Measurements from ENCODE around the gene SLC6A8.
A peak's percentile ranks its signal among the peaks of the same experiment; 100 is the strongest.

SLC6A8 gene

DNA sequence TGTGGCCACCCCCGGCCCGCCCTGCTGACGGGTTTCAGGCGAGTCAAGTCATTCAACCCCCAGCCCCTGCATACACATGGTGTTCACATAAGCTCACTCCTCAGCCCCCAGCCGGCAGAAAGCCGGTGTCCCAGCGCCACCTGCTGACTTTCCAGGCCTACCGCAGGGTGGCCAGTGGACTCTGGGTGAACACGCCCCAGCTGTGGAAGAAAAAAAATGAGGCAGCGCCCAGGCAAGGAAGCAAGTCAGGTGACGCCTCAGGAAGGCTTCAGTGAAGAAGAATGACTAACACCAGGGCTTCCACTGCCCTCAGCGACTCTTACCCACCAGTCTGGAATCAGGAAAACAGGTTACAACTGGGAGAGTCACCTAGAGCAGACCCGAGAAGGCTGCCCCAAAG is 20.7 kb downstream of the SLC6A8 start:
- TF ChIP-seq EGR1 (IDR thresholded peaks at IDR 0.05): no peak
- TF ChIP-seq USF1 (IDR thresholded peaks at IDR 0.05): peak; percentile 72
- TF ChIP-seq CEBPB (IDR thresholded peaks at IDR 0.05): no peak
- TF ChIP-seq RAD21 (IDR thresholded peaks at IDR 0.05; ENCODE audit: low read depth): peak; percentile 66
- no peak for TF ChIP-seq EP300 (IDR thresholded peaks at IDR 0.05; ENCODE audit: borderline replicate concordance)
- no peak for TF ChIP-seq ZBTB7A (IDR thresholded peaks at IDR 0.05; ENCODE audit: low read depth)

DNA sequence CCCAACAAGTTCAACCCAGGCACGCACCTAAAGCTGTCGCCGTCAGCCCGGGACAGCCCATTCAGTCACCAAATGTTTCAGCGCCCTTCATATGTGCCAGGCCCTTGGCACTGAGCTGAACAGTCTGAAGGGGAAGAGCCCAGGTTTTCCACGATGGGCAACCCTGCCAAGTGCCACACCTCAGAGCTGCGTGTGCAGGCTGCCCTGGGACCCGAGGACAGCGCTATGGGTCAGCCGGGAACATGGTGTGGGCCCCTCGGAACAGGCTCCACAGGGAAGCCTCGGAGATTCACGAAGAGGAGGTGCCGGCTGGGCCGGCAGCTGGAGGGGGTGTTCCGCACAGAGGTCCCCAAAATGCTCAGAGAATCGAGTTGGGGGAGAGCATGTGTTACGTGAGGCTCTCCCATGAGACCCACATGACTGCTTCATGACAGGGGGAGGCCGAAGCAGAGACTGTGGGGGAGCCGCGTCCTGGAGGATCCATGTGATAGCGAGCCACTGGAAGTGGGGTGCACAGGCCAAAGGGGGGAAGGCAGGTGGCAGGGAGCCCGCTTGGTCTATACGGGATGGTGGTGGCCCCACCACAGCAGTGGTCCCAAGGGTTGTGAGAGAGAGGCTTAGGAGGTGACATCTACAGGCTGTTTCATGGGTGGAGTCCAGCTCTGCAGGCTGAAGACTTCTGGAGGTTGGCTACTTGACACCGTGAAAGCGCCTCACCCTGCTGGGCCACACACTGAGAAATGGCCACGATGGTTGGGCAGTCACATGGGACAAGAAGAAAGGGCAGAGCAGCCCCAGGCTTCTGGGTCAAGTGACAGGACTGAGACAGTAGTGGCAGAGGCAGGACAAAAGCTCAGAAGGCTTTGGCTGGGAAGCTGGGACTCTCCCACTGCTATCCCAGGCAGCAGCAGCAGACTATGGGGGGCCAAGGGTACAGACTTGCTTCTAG is 22.3 kb downstream of the SLC6A8 start:
- TF ChIP-seq MAX (IDR thresholded peaks at IDR 0.05) (peak; percentile 42; the same call in 1 of the 2 replicates), EGR1 (IDR thresholded peaks at IDR 0.05) (no peak), USF1 (IDR thresholded peaks at IDR 0.05) (peak; percentile 57; the same call in 1 of the 2 replicates)

- TF ChIP-seq EGR1 (IDR thresholded peaks at IDR 0.05): no peak
- TF ChIP-seq NFIC (IDR thresholded peaks at IDR 0.05): no peak
- no peak for TF ChIP-seq TAF1 (IDR thresholded peaks at IDR 0.05; ENCODE audit: low read depth)
- no peak for TF ChIP-seq MAX (IDR thresholded peaks at IDR 0.05)
- no peak for TF ChIP-seq TCF12 (IDR thresholded peaks at IDR 0.05; ENCODE audit: low read depth)
- no peak for TF ChIP-seq CEBPB (IDR thresholded peaks at IDR 0.05)
- no peak for TF ChIP-seq RAD21 (IDR thresholded peaks at IDR 0.05; ENCODE audit: low read depth)
- TF ChIP-seq USF1 (IDR thresholded peaks at IDR 0.05): no peak
- no peak for TF ChIP-seq YY1 (IDR thresholded peaks at IDR 0.05; ENCODE audit: low read depth)
- TF ChIP-seq TEAD4 (IDR thresholded peaks at IDR 0.05): no peak
- no peak for TF ChIP-seq CREB1 (IDR thresholded peaks at IDR 0.05; ENCODE audit: low read depth)
- TF ChIP-seq FOXM1 (IDR thresholded peaks at IDR 0.05; ENCODE audit: borderline replicate concordance, low read depth): no peak
- TF ChIP-seq EP300 (IDR thresholded peaks at IDR 0.05; ENCODE audit: borderline replicate concordance): no peak
Measured at GRCh38 chrX:153714256-153714655, 26.5 kb downstream of the SLC6A8 start.

- TF ChIP-seq ZBTB7A (IDR thresholded peaks at IDR 0.05; ENCODE audit: low read depth) (no peak), EGR1 (IDR thresholded peaks at IDR 0.05) (no peak), CREB1 (IDR thresholded peaks at IDR 0.05; ENCODE audit: low read depth) (no peak), EP300 (IDR thresholded peaks at IDR 0.05; ENCODE audit: borderline replicate concordance) (no peak), REST (IDR thresholded peaks at IDR 0.05; ENCODE audit: low read depth) (no peak), TAF1 (IDR thresholded peaks at IDR 0.05; ENCODE audit: low read depth) (no peak), NFIC (IDR thresholded peaks at IDR 0.05) (no peak), TCF12 (IDR thresholded peaks at IDR 0.05; ENCODE audit: low read depth) (no peak)
Measured at GRCh38 chrX:153717445-153717844, 29.7 kb downstream of the SLC6A8 start.

GRCh38 chrX:153719238-153719637 is 31.5 kb downstream of the SLC6A8 start:
- TF ChIP-seq RAD21 (IDR thresholded peaks at IDR 0.05; ENCODE audit: low read depth) (no peak), TCF12 (IDR thresholded peaks at IDR 0.05; ENCODE audit: low read depth) (no peak), EGR1 (IDR thresholded peaks at IDR 0.05) (no peak), USF1 (IDR thresholded peaks at IDR 0.05) (no peak), YY1 (IDR thresholded peaks at IDR 0.05; ENCODE audit: low read depth) (no peak), EP300 (IDR thresholded peaks at IDR 0.05; ENCODE audit: borderline replicate concordance) (no peak), TAF1 (IDR thresholded peaks at IDR 0.05; ENCODE audit: low read depth) (no peak), MAX (IDR thresholded peaks at IDR 0.05) (no peak), FOXM1 (IDR thresholded peaks at IDR 0.05; ENCODE audit: borderline replicate concordance, low read depth) (no peak), CREB1 (IDR thresholded peaks at IDR 0.05; ENCODE audit: low read depth) (no peak), REST (IDR thresholded peaks at IDR 0.05; ENCODE audit: low read depth) (no peak)

Measured in Ishikawa (cell line).